Measurements from ENCODE around the gene JAKMIP3.

Gene JAKMIP3

GRCh38 chr10:132064082-132064755 lies 1.5 kb upstream of the JAKMIP3 start:
- Histone ChIP-seq H3K4me3 (ENCODE audit: low read length in 2 of 2) (no peak overlapping the region), H3K27ac (ENCODE audit: low read depth in 2 of 2, low read length in 2 of 2) (no peak overlapping the region), H3K9me3 (ENCODE audit: control insufficient read depth in 2 of 2, low read length in 2 of 2) (no peaks in the 10 kb centered on the region), H3K9ac (ENCODE audit: low read depth in 1 of 2, low read length in 2 of 2) (no peak overlapping the region), H3K27me3 (ENCODE audit: control insufficient read depth in 2 of 2, insufficient read depth in 2 of 2, low read length in 2 of 2) (peaks cover 0 to 5% of the 10 kb centered on the region in 2 donors), H3K4me1 (ENCODE audit: control insufficient read depth in 2 of 2, insufficient read depth in 2 of 2, low read length in 2 of 2) (no peaks in the 10 kb centered on the region), H3K36me3 (ENCODE audit: control insufficient read depth in 2 of 2, insufficient read depth in 2 of 2, low read length in 2 of 2) (no peaks in the 10 kb centered on the region)

DNA sequence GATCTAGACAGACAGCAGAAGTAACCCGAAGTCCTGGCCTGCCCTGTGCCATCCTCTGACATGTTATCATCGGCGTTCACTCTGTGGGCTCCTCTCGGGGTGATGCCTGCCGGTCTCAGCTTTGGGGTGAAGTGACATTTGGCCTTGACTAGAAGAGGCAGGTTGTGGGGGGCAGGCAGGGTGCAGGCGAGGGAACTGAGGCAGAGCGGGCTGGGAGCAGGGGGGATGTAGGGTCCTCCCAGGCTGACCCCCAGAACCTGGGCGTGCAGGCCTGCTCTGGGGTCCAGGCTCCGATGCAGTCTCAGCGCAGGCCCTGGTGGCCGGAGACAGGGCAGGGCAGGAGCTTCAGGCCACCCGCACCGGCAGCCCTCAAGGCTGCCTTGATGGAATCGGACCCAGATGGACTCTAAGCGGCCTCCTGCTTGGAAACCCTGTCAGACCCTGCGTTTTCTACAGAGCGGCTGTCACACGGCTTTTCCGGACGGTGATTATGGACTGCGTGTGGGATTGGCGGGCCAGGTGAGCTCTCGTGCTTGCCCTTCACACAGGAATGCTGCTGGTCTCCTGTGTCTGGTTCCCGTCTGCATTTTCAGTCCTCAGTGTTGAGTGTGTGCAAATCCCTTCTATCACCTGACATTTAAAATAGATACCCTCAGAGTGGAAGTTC lies 842 bp upstream of the JAKMIP3 start:
- Histone ChIP-seq H3K9ac (ENCODE audit: low read depth in 1 of 2, low read length in 2 of 2) (no peak overlapping the region), H3K4me1 (ENCODE audit: control insufficient read depth in 2 of 2, insufficient read depth in 2 of 2, low read length in 2 of 2) (no peaks in the 10 kb centered on the region), H3K27me3 (ENCODE audit: control insufficient read depth in 2 of 2, insufficient read depth in 2 of 2, low read length in 2 of 2) (peaks cover 0 to 5% of the 10 kb centered on the region in 2 donors), H3K27ac (ENCODE audit: low read depth in 2 of 2, low read length in 2 of 2) (no peak overlapping the region), H3K36me3 (ENCODE audit: control insufficient read depth in 2 of 2, insufficient read depth in 2 of 2, low read length in 2 of 2) (no peaks in the 10 kb centered on the region), H3K4me3 (ENCODE audit: low read length in 2 of 2) (no peak overlapping the region), H3K9me3 (ENCODE audit: control insufficient read depth in 2 of 2, low read length in 2 of 2) (no peaks in the 10 kb centered on the region)

DNA sequence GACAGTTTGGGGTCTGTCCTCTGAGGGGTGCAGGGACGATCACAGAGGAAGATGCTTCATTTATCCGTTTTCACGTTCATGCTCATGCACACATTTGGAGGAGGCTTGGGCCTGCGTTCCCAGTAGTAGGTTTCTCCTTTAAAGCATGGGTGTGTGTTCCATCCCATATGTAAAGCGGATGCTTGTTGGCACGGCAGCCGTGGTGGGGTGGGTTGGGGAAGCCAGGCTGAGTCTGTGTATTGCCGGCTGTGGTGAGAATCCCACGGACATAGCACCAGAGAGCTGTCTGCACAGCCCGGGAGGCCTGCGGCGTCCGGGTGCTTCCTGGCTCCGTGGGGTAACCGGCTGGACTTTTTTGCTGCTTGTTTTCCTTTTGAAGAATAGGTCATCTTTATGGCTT lies 440 bp downstream of the JAKMIP3 start:
- no peak overlapping the region for H3K27ac ChIP-seq (ENCODE audit: low read depth in 2 of 2, low read length in 2 of 2)

DNA sequence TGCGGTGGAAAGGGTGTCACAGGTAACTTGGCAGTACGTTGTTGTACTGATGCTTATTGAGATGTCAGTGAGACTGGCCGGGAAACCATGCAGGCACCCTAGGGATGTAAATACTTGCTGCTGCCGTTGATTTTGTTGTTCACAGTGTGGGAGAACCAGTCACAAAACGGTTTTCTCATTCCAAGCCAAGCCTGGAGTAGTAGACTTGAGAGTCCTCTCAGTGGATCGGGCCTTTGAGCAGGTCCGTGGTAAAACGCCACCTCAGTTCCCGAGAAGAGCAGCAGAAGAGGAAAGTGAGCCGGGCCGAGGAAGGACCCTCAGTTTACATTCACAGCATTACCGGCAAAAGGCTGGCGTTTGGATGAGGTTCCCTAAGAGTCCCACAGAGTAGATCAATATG lies 1.1 kb downstream of the JAKMIP3 start:
- Histone ChIP-seq H3K9me3 (ENCODE audit: control insufficient read depth in 2 of 2, low read length in 2 of 2) (no peaks in the 10 kb centered on the region), H3K27me3 (ENCODE audit: control insufficient read depth in 2 of 2, insufficient read depth in 2 of 2, low read length in 2 of 2) (peaks cover 0 to 5% of the 10 kb centered on the region in 2 donors), H3K4me3 (ENCODE audit: low read length in 2 of 2) (no peak overlapping the region), H3K27ac (ENCODE audit: low read depth in 2 of 2, low read length in 2 of 2) (no peak overlapping the region), H3K36me3 (ENCODE audit: control insufficient read depth in 2 of 2, insufficient read depth in 2 of 2, low read length in 2 of 2) (no peaks in the 10 kb centered on the region), H3K9ac (ENCODE audit: low read depth in 1 of 2, low read length in 2 of 2) (no peak overlapping the region), H3K4me1 (ENCODE audit: control insufficient read depth in 2 of 2, insufficient read depth in 2 of 2, low read length in 2 of 2) (no peaks in the 10 kb centered on the region)

More for the DNA sequence above, 440 bp downstream of the JAKMIP3 start:
- Histone ChIP-seq H3K27me3 (ENCODE audit: control insufficient read depth in 2 of 2, insufficient read depth in 2 of 2, low read length in 2 of 2) (peaks cover 0 to 5% of the 10 kb centered on the region in 2 donors), H3K9ac (ENCODE audit: low read depth in 1 of 2, low read length in 2 of 2) (no peak overlapping the region), H3K9me3 (ENCODE audit: control insufficient read depth in 2 of 2, low read length in 2 of 2) (no peaks in the 10 kb centered on the region), H3K36me3 (ENCODE audit: control insufficient read depth in 2 of 2, insufficient read depth in 2 of 2, low read length in 2 of 2) (no peaks in the 10 kb centered on the region), H3K4me3 (ENCODE audit: low read length in 2 of 2) (peak overlapping the region; percentile 58 to 65), H3K4me1 (ENCODE audit: control insufficient read depth in 2 of 2, insufficient read depth in 2 of 2, low read length in 2 of 2) (no peaks in the 10 kb centered on the region)

GRCh38 chr10:132068431-132069121 lies 2.8 kb downstream of the JAKMIP3 start:
- Histone ChIP-seq H3K9me3 (ENCODE audit: control insufficient read depth in 2 of 2, low read length in 2 of 2) (no peaks in the 10 kb centered on the region), H3K27ac (ENCODE audit: low read depth in 2 of 2, low read length in 2 of 2) (no peak overlapping the region), H3K4me3 (ENCODE audit: low read length in 2 of 2) (no peak overlapping the region), H3K36me3 (ENCODE audit: control insufficient read depth in 2 of 2, insufficient read depth in 2 of 2, low read length in 2 of 2) (no peaks in the 10 kb centered on the region), H3K4me1 (ENCODE audit: control insufficient read depth in 2 of 2, insufficient read depth in 2 of 2, low read length in 2 of 2) (no peaks in the 10 kb centered on the region), H3K9ac (ENCODE audit: low read depth in 1 of 2, low read length in 2 of 2) (no peak overlapping the region), H3K27me3 (ENCODE audit: control insufficient read depth in 2 of 2, insufficient read depth in 2 of 2, low read length in 2 of 2) (peaks cover 0 to 5% of the 10 kb centered on the region in 2 donors)

- Histone ChIP-seq H3K27me3 (ENCODE audit: control insufficient read depth in 2 of 2, insufficient read depth in 2 of 2, low read length in 2 of 2) (peaks cover 0 to 5% of the 10 kb centered on the region in 2 donors), H3K4me3 (ENCODE audit: low read length in 2 of 2) (no peak overlapping the region), H3K4me1 (ENCODE audit: control insufficient read depth in 2 of 2, insufficient read depth in 2 of 2, low read length in 2 of 2) (no peaks in the 10 kb centered on the region), H3K36me3 (ENCODE audit: control insufficient read depth in 2 of 2, insufficient read depth in 2 of 2, low read length in 2 of 2) (no peaks in the 10 kb centered on the region), H3K9me3 (ENCODE audit: control insufficient read depth in 2 of 2, low read length in 2 of 2) (no peaks in the 10 kb centered on the region), H3K27ac (ENCODE audit: low read depth in 2 of 2, low read length in 2 of 2) (no peak overlapping the region), H3K9ac (ENCODE audit: low read depth in 1 of 2, low read length in 2 of 2) (no peak overlapping the region)
Observed at GRCh38 chr10:132069122-132069848, 3.5 kb downstream of the JAKMIP3 start.

DNA sequence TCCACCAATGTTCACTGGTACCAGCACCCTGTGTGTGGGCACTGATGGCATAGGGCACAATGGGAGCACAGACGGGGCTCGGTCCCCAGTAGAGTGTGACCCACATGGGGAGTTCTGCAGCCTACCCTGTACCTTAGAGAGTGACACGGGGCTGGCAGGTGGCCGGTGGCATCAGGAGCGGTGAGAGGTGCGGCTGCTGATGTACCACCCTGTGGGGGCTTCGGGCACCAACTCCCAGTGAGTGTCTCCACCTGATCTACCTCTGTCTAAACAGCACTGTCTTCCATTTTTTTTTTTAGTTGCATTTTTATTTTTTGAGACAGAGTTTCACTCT lies 4.1 kb downstream of the JAKMIP3 start:
- no peak overlapping the region for H3K4me3 ChIP-seq (ENCODE audit: low read length in 2 of 2)
- H3K27me3 ChIP-seq (ENCODE audit: control insufficient read depth in 2 of 2, insufficient read depth in 2 of 2, low read length in 2 of 2), result peaks cover 0 to 5% of the 10 kb centered on the region in 2 donors
- H3K9me3 ChIP-seq (ENCODE audit: control insufficient read depth in 2 of 2, low read length in 2 of 2), result no peaks in the 10 kb centered on the region
- no peaks in the 10 kb centered on the region for H3K4me1 ChIP-seq (ENCODE audit: control insufficient read depth in 2 of 2, insufficient read depth in 2 of 2, low read length in 2 of 2)
- no peak overlapping the region for H3K9ac ChIP-seq (ENCODE audit: low read depth in 1 of 2, low read length in 2 of 2)
- no peak overlapping the region for H3K27ac ChIP-seq (ENCODE audit: low read depth in 2 of 2, low read length in 2 of 2)
- no peaks in the 10 kb centered on the region for H3K36me3 ChIP-seq (ENCODE audit: control insufficient read depth in 2 of 2, insufficient read depth in 2 of 2, low read length in 2 of 2)

DNA sequence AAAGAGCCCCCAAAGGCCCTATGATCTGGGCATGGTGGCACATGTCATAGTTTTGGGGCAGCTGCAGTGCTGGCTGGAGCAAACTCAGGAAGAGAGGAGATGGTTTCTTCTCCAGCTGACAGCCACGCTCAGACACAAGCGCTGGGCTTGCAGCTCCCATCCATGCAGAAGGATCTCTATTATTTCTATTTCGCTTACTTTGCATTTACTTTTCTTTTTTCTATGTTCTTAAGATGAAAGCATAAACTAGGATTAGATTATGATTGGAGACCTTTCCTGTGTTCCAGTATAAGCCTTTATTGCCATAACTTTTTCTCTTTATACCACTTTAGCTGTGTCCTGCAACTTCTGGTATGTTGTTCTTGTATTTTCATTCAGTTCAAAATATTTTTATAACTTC lies 5.0 kb downstream of the JAKMIP3 start:
- no peaks in the 10 kb centered on the region for H3K36me3 ChIP-seq (ENCODE audit: control insufficient read depth in 2 of 2, insufficient read depth in 2 of 2, low read length in 2 of 2)
- no peaks in the 10 kb centered on the region for H3K4me1 ChIP-seq (ENCODE audit: control insufficient read depth in 2 of 2, insufficient read depth in 2 of 2, low read length in 2 of 2)
- no peak overlapping the region for H3K27ac ChIP-seq (ENCODE audit: low read depth in 2 of 2, low read length in 2 of 2)
- H3K9ac ChIP-seq (ENCODE audit: low read depth in 1 of 2, low read length in 2 of 2), result no peak overlapping the region
- H3K4me3 ChIP-seq (ENCODE audit: low read length in 2 of 2), result no peak overlapping the region
- peaks cover 0 to 5% of the 10 kb centered on the region in 2 donors for H3K27me3 ChIP-seq (ENCODE audit: control insufficient read depth in 2 of 2, insufficient read depth in 2 of 2, low read length in 2 of 2)
- no peaks in the 10 kb centered on the region for H3K9me3 ChIP-seq (ENCODE audit: control insufficient read depth in 2 of 2, low read length in 2 of 2)

DNA sequence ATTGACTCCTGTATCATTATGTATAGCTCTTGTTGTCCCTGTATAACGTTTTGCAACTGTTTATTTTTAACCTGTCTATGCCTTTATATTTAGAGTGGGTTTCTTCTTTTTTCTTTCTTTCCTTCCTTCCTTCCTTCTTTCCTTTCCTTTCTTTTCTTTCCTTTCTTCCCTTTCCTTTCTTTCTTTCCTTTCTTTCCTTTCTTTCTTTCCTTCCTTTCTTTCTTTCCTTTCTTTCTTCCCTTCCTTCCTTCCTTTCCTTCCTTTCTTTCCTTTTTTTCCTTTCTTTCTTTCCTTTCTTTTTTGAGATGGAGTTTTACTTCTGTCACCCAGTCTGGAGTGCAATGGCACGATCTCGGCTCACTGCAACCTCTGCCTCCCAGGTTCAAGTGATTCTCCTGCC lies 5.9 kb downstream of the JAKMIP3 start:
- H3K36me3 ChIP-seq (ENCODE audit: control insufficient read depth in 2 of 2, insufficient read depth in 2 of 2, low read length in 2 of 2), result no peaks in the 10 kb centered on the region
- no peak overlapping the region for H3K27ac ChIP-seq (ENCODE audit: low read depth in 2 of 2, low read length in 2 of 2)
- no peaks in the 10 kb centered on the region for H3K9me3 ChIP-seq (ENCODE audit: control insufficient read depth in 2 of 2, low read length in 2 of 2)
- H3K27me3 ChIP-seq (ENCODE audit: control insufficient read depth in 2 of 2, insufficient read depth in 2 of 2, low read length in 2 of 2), result no peaks in the 10 kb centered on the region
- H3K4me3 ChIP-seq (ENCODE audit: low read length in 2 of 2), result no peak overlapping the region
- no peaks in the 10 kb centered on the region for H3K4me1 ChIP-seq (ENCODE audit: control insufficient read depth in 2 of 2, insufficient read depth in 2 of 2, low read length in 2 of 2)
- no peak overlapping the region for H3K9ac ChIP-seq (ENCODE audit: low read depth in 1 of 2, low read length in 2 of 2)

All from mucosa of rectum (tissue), 2 donors.